AG04449 (cell line): ENCODE data around the gene TSPO.

ENCODE experiments used
- CTCF ChIA-PET: fragments of 350-600 bp; formaldehyde crosslinking; extraction: SDS; loops from one replicate; lab custom pipeline; 2021; ENCODE audit warnings: antibody characterized with exemption; lab: Yijun Ruan, JAX
- POLR2A ChIA-PET: fragments of 400-600, 350-600 bp; formaldehyde crosslinking; extraction: SDS; loops from one replicate; lab custom pipeline; 2020; ENCODE audit warnings: antibody characterized with exemption, inconsistent platforms; lab: Yijun Ruan, JAX
- DNase-seq: peaks from one replicate; pipeline ENCODE4 v3.0.0-alpha.2; 2010; ENCODE audit warnings: low read depth, low spot score
- H3K4me3 ChIP-seq: 2 replicates; pipeline ENCODE4 v1.5.1; 2011; ENCODE audit warnings: low read depth, mild to moderate bottlenecking, control low read depth, low read length
- CTCF ChIP-seq: IDR thresholded peaks from one replicate; pipeline ENCODE4 v1.5.1; 2011; ENCODE audit warnings: mild to moderate bottlenecking, moderate library complexity, low read length, control low read depth, inconsistent platforms; ENCODE audit not compliant: insufficient read depth; ENCODE audit errors: missing control alignments

Gene TSPO

DNA sequence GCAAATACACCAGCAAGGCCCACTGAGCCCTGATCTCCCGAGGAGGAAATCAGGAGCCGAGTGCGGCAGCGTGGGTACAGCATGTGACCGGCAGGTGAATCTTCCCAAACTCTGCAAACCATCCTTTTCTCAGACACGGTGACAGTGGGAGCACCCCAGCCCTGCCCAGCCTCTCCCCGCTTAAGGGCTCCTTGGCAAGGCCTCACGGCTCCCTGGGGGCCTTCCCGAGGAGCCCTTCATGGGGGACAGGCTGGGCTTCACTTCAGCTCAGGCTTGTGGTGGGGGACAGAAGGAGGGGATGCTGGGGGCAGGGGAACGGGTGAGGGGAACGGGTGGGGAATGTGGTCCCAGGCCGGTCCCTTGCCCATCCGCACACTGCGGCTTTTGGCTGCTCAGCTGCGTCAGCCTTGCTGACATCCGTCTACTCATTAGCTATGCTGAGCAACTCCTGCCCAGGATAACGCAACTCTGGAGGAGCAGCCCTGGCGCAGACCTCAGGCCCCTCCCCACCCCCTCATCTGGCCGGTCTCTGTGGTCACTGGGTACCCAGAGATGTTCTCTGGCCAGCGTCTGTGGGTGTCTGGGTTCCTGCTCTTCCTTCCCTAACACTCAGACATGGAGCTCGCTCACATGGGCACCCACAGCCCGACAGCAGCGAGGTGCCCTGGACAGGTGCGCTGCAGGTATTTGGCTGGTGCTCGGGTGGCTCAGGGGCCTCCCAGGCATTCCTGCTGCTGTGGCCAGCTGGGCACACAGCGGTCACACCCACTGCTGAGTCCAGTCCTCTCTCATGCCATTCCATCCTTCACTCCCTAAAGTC is 57.6 kb downstream of the TSPO start:
- POLR2A ChIA-PET: no interaction called here

DNA sequence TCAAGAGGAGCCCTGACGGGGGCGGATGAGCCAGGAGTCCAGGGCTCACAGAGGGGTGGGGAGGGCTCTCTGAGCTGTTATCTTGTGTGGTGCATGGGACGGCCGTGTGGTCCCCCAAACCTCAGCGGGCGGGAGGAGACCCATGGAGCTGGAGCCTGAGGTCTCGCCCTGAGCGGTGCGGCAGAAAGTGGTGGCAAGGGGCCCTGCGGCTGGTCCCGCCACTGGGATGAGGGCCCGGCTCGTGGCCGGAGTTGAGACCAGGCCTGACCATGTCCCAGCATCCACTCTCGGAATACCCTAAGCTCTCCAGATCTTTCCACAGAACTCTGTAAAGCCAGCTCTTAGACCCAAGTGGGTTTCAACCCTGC is 58.1 kb downstream of the TSPO start:
- ChIA-PET POLR2A (no interaction called here), CTCF (interaction anchor here (1.3 kb wide), 1 partner anchor 20 kb away, joined by 3 read pairs; no protein-coding TSS in a partner anchor)
- H3K4me3 ChIP-seq: no peak overlapping the region
- DNase-seq: no peak
- TF ChIP-seq CTCF: no peak

More for the DNA sequence above, 57.6 kb downstream of the TSPO start:
- no peak for TF ChIP-seq CTCF
- DNase-seq: no peak
- CTCF ChIA-PET: interaction anchor here (1.1 to 1.3 kb wide), 3 partner anchors 21 to 24 kb away, joined by 3 to 5 read pairs (median 4); no protein-coding TSS in a partner anchor
- no peak overlapping the region for H3K4me3 ChIP-seq

DNA sequence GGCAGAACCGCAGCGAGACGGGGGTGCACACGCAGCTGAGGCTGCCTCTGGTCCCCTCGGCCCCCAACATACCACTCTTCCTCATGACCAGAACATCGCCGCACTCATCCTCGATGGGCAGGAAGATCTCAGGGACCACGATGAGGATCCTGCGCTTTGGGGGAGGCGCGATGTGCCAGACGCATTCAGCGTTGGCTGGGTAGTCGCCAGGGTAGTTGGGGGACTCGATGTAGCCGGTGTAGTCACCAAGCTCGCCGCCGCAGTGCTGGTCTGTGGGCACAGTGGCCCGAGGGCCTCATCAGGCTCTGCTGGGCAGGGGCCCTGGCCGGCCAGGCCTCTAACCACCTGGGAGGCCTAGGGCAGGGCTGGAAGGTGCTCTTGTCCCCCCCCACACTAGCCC is 58.6 kb downstream of the TSPO start:
- no peak for TF ChIP-seq CTCF
- H3K4me3 ChIP-seq: no peak overlapping the region
- no peak for DNase-seq
- POLR2A ChIA-PET: no interaction called here
- CTCF ChIA-PET: interaction anchor here (1.3 kb wide), 1 partner anchor 20 kb away, joined by 3 read pairs; no protein-coding TSS in a partner anchor

DNA sequence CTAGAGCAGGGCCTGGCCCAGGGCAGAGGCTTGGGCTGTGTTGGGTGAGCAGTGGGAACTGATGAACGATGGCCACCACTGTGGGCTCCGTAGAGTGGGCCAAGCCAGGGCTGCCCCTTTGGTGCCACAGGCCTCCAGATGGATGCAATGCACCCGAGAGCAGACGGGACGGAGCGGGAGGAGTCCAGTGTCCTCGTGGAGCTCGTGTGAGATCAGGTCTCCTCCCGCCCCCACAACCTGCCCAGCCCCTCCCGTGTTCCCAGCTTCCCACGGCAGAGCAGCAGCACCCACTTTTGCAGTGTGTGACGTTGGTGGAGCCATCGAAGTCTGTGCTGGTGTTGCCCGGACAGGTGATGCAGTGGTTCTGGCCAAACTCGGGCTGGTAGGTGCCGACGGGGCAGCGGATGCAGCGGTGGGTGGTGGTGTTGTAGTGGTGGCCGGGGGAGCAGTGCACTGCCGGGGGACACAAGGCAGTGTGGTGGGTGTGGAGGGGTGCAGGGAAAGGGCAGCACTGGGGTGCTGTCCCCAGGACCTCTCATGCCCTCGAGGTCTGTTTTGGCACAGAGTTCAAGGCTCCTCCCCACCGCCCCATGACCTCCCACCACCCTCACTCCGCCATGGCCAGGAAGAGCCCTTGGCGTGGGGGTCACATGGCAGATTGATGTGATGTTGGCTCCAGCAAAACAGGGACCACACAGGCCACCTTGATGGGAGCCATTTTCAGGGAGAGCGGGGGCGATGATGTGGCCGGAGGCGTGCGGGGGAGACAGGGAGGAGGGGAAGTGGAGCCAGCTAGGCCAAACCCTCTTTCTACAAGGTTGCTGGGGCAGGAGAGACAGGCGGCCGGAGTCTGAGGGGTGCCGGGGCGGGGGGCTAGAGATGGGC is 59.5 kb downstream of the TSPO start:
- TF ChIP-seq CTCF: no peak
- no peak overlapping the region for H3K4me3 ChIP-seq
- ChIA-PET POLR2A (no interaction called here), CTCF (no interaction called here)
- no peak for DNase-seq

DNA sequence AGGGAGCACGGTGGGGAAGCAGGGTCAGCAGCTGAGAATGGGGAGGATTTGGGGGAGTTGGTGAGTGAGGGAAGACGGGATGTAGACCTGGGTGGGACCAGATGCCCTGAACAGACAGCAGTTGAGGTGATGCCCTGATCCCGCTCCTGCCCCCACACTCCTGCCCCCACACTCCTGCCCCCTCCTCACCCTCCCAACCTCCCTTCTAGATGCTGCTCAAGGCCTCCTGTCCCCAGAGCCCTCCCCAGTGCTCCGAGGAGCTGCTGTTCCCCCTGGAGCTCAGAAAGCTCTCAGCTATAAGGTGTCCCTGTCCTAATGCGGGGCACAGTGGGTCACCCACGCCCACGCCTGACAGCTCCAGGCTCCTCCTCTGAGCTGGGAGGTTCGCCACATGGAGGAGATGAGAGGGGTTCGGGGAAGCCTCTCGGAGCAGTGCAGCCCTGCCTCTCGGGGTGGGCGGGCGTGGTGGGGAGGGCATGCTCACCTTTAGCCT is 60.6 kb downstream of the TSPO start:
- H3K4me3 ChIP-seq: no peak overlapping the region
- CTCF ChIA-PET: no interaction called here
- POLR2A ChIA-PET: no interaction called here
- TF ChIP-seq CTCF: no peak
- no peak for DNase-seq

GRCh38 chr22:43212434-43212952 is 61.1 kb downstream of the TSPO start:
- no peak for TF ChIP-seq CTCF
- POLR2A ChIA-PET: no interaction called here
- H3K4me3 ChIP-seq: no peak overlapping the region
- CTCF ChIA-PET: interaction anchor here (1.3 kb wide), 1 partner anchor 19 kb away, joined by 6 read pairs; no protein-coding TSS in a partner anchor
- DNase-seq: no peak
